ENCODE measurements around the gene NUDCD3.

DNA sequence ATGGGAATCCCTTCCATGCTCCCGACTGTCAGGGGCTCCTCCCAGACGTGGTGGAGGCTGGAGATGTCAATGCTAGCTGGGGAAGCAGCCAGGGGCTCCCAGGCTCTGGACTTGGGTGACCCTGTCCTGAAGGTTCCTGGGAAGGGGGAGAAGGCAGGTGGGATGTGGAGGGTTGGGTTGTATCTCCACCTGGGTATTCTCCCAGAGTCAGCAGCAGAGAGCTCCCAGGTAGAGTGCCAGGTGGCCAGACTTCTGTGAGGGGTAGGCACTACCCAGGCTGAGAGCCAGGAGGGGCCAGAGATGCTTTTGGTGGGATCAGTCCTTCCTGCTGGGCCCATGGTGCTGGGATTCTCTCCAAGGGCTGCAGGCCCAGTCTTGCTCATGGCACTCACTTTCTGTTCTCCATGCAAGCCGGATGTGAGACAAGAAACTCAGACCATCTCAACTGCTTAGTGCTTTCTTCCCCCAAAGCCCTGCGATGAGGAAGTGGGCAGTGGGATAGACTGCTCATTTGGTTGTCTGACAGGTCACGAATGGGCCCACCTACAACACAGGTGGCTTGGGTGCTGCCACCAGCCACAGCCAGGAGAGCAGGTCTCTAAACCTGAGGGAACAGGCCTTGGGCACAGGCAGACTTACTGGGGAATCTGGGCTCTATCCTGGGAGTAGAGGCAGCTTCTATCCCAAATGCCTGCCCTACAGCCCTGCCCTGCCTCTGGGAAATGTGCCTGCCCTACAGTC is 112.6 kb downstream of the NUDCD3 start:
- TF ChIP-seq EZH2 (IDR thresholded peaks at IDR 0.05) (no peak), POLR2A (IDR thresholded peaks at IDR 0.05; ENCODE audit: borderline replicate concordance, extremely low read depth, insufficient read depth, insufficient read length) (no peak), FOSL1 (IDR thresholded peaks at IDR 0.05; ENCODE audit: low read depth) (no peak), CEBPB (IDR thresholded peaks at IDR 0.05; ENCODE audit: low read depth) (no peak), SIN3A (IDR thresholded peaks at IDR 0.05; ENCODE audit: low read depth) (no peak), ELF1 (IDR thresholded peaks at IDR 0.05; ENCODE audit: borderline replicate concordance, low read depth) (no peak), EZH2phosphoT487 (IDR thresholded peaks at IDR 0.05; ENCODE audit: borderline replicate concordance) (no peak), ZNF274 (IDR thresholded peaks at IDR 0.05; ENCODE audit: low read depth, low read length) (no peak)
- TF ChIP-seq, protein P1, sequence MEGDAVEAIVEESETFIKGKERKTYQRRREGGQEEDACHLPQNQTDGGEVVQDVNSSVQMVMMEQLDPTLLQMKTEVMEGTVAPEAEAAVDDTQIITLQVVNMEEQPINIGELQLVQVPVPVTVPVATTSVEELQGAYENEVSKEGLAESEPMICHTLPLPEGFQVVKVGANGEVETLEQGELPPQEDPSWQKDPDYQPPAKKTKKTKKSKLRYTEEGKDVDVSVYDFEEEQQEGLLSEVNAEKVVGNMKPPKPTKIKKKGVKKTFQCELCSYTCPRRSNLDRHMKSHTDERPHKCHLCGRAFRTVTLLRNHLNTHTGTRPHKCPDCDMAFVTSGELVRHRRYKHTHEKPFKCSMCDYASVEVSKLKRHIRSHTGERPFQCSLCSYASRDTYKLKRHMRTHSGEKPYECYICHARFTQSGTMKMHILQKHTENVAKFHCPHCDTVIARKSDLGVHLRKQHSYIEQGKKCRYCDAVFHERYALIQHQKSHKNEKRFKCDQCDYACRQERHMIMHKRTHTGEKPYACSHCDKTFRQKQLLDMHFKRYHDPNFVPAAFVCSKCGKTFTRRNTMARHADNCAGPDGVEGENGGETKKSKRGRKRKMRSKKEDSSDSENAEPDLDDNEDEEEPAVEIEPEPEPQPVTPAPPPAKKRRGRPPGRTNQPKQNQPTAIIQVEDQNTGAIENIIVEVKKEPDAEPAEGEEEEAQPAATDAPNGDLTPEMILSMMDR (IDR thresholded peaks at IDR 0.05 in 2 of 3, conservative IDR thresholded peaks at IDR 0.05 in 1 of 3; ENCODE audit: borderline replicate concordance in 1 of 3, insufficient read depth in 1 of 3, low read depth in 2 of 3, low read length in 2 of 3), result no peak
